GF-D8 (cell line): ENCODE data around the gene KRT3.
"Not testable (repeated sequence)": the region's sequence is repeated elsewhere in the genome, so short reads cannot be mapped to it uniquely, and the experiment has no call there.

Source experiments
- DNase-seq: peaks from one replicate; lab custom pipeline; 2025; lab: John Stamatoyannopoulos, UW

The KRT3 gene

GRCh38 chr12:52781399-52782082 lies 14.4 kb downstream of the KRT3 start:
- no peak for DNase-seq

- no peak for DNase-seq
Measured at GRCh38 chr12:52779914-52780313, 16.0 kb downstream of the KRT3 start.

- no peak for DNase-seq
Measured at GRCh38 chr12:52778833-52779232, 17.1 kb downstream of the KRT3 start.

GRCh38 chr12:52777566-52777965 lies 18.4 kb downstream of the KRT3 start:
- DNase-seq: no peak

GRCh38 chr12:52776913-52777395 lies 19.0 kb downstream of the KRT3 start, which contains the start of gene KRT76:
Gene KRT76, minus strand, starts transcription at chr12:52777345. Its CDS starts 54 bp downstream, at chr12:52777291.
- DNase-seq: no peak

GRCh38 chr12:52776435-52776834 lies 19.5 kb downstream of the KRT3 start:
- no peak for DNase-seq

- DNase-seq: no peak
Measured at GRCh38 chr12:52774629-52775250, 21.2 kb downstream of the KRT3 start.

GRCh38 chr12:52772772-52773171 lies 23.1 kb downstream of the KRT3 start:
- no peak for DNase-seq

- DNase-seq: no peak
Measured at GRCh38 chr12:52772188-52772587, 23.7 kb downstream of the KRT3 start.

GRCh38 chr12:52771505-52771904 lies 24.4 kb downstream of the KRT3 start:
- DNase-seq: no peak

- no peak for DNase-seq
Measured at GRCh38 chr12:52771088-52771487, 24.8 kb downstream of the KRT3 start.

- DNase-seq: no peak
Measured at GRCh38 chr12:52769946-52770345, 26.0 kb downstream of the KRT3 start.

- DNase-seq: no peak
Measured at GRCh38 chr12:52769354-52769753, 26.6 kb downstream of the KRT3 start.

GRCh38 chr12:52768479-52769200 lies 27.3 kb downstream of the KRT3 start:
- DNase-seq: no peak

- DNase-seq: no peak
Measured at GRCh38 chr12:52767427-52767826, 28.5 kb downstream of the KRT3 start.

- DNase-seq: no peak
Measured at GRCh38 chr12:52767020-52767379, 28.9 kb downstream of the KRT3 start.

GRCh38 chr12:52766351-52767019 lies 29.4 kb downstream of the KRT3 start:
- no peak for DNase-seq

- DNase-seq: no peak
Measured at GRCh38 chr12:52765702-52766101, 30.2 kb downstream of the KRT3 start.

- DNase-seq: no peak
Measured at GRCh38 chr12:52763991-52764390, 31.9 kb downstream of the KRT3 start.

- DNase-seq: no peak
Measured at GRCh38 chr12:52763036-52763659, 32.8 kb downstream of the KRT3 start.

- no peak for DNase-seq
Measured at GRCh38 chr12:52761802-52762201, 34.1 kb downstream of the KRT3 start.

- not testable (repeated sequence) for DNase-seq
Measured at GRCh38 chr12:52761218-52761617, 34.7 kb downstream of the KRT3 start.
